Astrocyte (in vitro differentiated cells and primary cell): ENCODE results near the gene RBFA. TPM values are rescaled to one million over a fixed set of nuclear protein-coding genes. Genes with fewer than 3 reads are reported as not detected.
"Not testable (repeated sequence)": the region's sequence is repeated elsewhere in the genome, so short reads cannot be mapped to it uniquely, and the experiment has no call there.

Experiments used
- DNase-seq: peaks from one replicate; pipeline ENCODE4 v3.0.0-alpha.2; 2010; ENCODE audit warnings: low read depth
- FAIRE-seq: peaks from 2 replicates; lab custom pipeline; 2011; peaks lifted over from hg19 to GRCh38; lab: Jason Lieb, UNC
- H2AFZ ChIP-seq: 2 replicates; pipeline ENCODE4 v1.6.0; 2012; ENCODE audit warnings: low read depth, low read length, inconsistent platforms
- H3K27ac ChIP-seq: 2 replicates; pipeline ENCODE4 v1.5.1; 2011; ENCODE audit warnings: low read depth, low read length, inconsistent platforms
- H3K27me3 ChIP-seq: 2 replicates; pipeline ENCODE4 v1.6.0; 2011; ENCODE audit warnings: low read length, inconsistent platforms; ENCODE audit not compliant: insufficient read depth
- H3K36me3 ChIP-seq: 2 replicates; pipeline ENCODE4 v1.5.1; 2011; ENCODE audit warnings: low read length, inconsistent platforms; ENCODE audit not compliant: insufficient read depth
- H3K4me1 ChIP-seq: 2 replicates; pipeline ENCODE4 v1.5.1; 2011; ENCODE audit warnings: low read length, inconsistent platforms; ENCODE audit not compliant: insufficient read depth
- H3K4me2 ChIP-seq: 2 replicates; pipeline ENCODE4 v1.6.0; 2012; ENCODE audit warnings: low read length, inconsistent platforms
- H3K4me3 ChIP-seq: 2 replicates; pipeline ENCODE4 v1.5.1; 2011; ENCODE audit warnings: low read depth, mild to moderate bottlenecking, low read length, inconsistent platforms; ENCODE audit not compliant: insufficient read depth
- H3K79me2 ChIP-seq: 2 replicates; pipeline ENCODE4 v1.6.0; 2012; ENCODE audit warnings: mild to moderate bottlenecking, low read length, inconsistent platforms; ENCODE audit not compliant: insufficient read depth
- H3K9ac ChIP-seq: 2 replicates; pipeline ENCODE4 v1.6.0; 2012; ENCODE audit warnings: mild to moderate bottlenecking, low read length, inconsistent platforms
- H3K9me3 ChIP-seq: 2 replicates; pipeline ENCODE4 v1.5.1; 2012; ENCODE audit warnings: low read depth, mild to moderate bottlenecking, low read length, inconsistent platforms; ENCODE audit not compliant: insufficient read depth
- H4K20me1 ChIP-seq: 2 replicates; pipeline ENCODE4 v1.6.0; 2012; ENCODE audit warnings: low read length, inconsistent platforms; ENCODE audit not compliant: insufficient read depth
- H3K27ac Mint-ChIP-seq: one replicate; pipeline ENCODE4 v1.8.0; 2021; ENCODE audit warnings: mild to moderate bottlenecking, mixed read lengths; ENCODE audit not compliant: unreplicated experiment
- H3K27me3 Mint-ChIP-seq: one replicate; pipeline ENCODE4 v1.8.0; 2021; ENCODE audit warnings: low read depth, mixed read lengths; ENCODE audit not compliant: unreplicated experiment
- H3K36me3 Mint-ChIP-seq: one replicate; pipeline ENCODE4 v1.8.0; 2021; ENCODE audit warnings: low read depth, mixed read lengths; ENCODE audit not compliant: unreplicated experiment
- H3K4me1 Mint-ChIP-seq: one replicate; pipeline ENCODE4 v1.8.0; 2021; ENCODE audit warnings: low read depth, mixed read lengths; ENCODE audit not compliant: unreplicated experiment
- H3K4me3 Mint-ChIP-seq: one replicate; pipeline ENCODE4 v1.8.0; 2021; ENCODE audit warnings: mild to moderate bottlenecking, moderate library complexity, mixed read lengths; ENCODE audit not compliant: unreplicated experiment
- H3K9me3 Mint-ChIP-seq: one replicate; pipeline ENCODE4 v1.8.0; 2021; ENCODE audit warnings: mild to moderate bottlenecking, mixed read lengths; ENCODE audit not compliant: unreplicated experiment
- CTCF ChIP-seq: IDR thresholded peaks from 2 replicates; pipeline ENCODE4 v1.5.1; 2011; ENCODE audit warnings: low read depth, mild to moderate bottlenecking, inconsistent platforms, low read length, moderate library complexity; ENCODE audit not compliant: insufficient read depth
- EZH2 ChIP-seq: IDR thresholded peaks from 2 replicates; pipeline ENCODE4 v1.6.1; 2012; ENCODE audit warnings: mild to moderate bottlenecking, low read length, inconsistent platforms; ENCODE audit not compliant: insufficient read depth
- total RNA-seq: library from RNA; stranded (reverse); gene quantifications from 2 replicates; pipeline ENCODE4 v1.2.1, GENCODE V29; 2021

Gene RBFA
- total RNA-seq, 1 donor from 2014 or later: 24.1 TPM

DNA sequence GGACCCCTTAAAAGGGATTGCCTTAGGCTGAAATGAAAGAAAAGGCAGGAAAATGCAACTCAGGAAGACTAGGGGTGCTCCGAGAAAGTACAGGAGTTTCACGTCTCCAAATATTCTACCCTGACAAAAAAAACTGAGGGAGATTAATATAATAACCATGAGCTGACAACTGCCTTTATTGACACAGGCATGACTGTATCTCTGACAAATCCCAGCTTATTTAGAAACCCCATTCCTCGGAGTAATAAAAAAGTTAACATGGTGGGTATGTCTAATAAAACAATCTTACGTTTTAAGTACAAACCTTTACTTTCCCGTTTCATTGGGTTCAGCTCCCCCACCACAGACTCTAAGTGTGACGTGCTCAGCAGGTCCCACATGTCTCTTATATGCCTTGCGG is 7.9 kb upstream of the RBFA start:
- Mint-ChIP-seq H3K27ac (no peak overlapping the region), H3K36me3 (peaks cover 18% of the 10 kb centered on the region), H3K4me3 (no peak overlapping the region), H3K9me3 (peaks cover 41% of the 10 kb centered on the region), H3K4me1 (no peaks in the 10 kb centered on the region), H3K27me3 (no peaks in the 10 kb centered on the region)
- TF ChIP-seq CTCF: no peak
- TF ChIP-seq EZH2: no peak
- Histone ChIP-seq H3K9me3 (peaks cover 34% of the 10 kb centered on the region), H3K4me3 (no peak overlapping the region), H3K9ac (no peak overlapping the region), H3K36me3 (no peaks in the 10 kb centered on the region), H3K27me3 (no peaks in the 10 kb centered on the region), H4K20me1 (no peaks in the 10 kb centered on the region), H3K4me1 (no peaks in the 10 kb centered on the region), H3K27ac (no peak overlapping the region), H3K79me2 (no peaks in the 10 kb centered on the region), H3K4me2 (no peak overlapping the region), H2AFZ (no peak overlapping the region)
- FAIRE-seq (no peak), DNase-seq (no peak)

DNA sequence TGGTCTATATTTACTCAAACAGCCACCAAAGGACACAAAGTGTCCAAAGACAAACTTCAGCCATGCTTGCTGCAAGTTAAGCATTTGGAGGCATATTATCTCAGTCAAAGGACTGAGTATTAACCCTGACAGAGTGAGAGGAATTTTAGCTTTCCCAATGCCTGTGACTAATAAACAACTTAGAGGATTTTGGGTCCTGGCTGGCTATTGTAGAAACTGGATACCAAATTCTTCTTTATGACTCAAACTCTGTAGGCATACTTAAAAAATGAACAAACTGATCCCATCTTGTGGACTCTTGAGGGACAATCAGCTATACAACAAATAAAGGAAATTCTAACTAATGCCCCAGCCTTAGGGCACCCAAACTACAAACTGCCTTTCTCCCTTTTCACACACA is 6.5 kb upstream of the RBFA start:
- H3K36me3 ChIP-seq, H2AFZ ChIP-seq, H3K4me1 ChIP-seq, H3K27me3 Mint-ChIP-seq, H3K27ac ChIP-seq, H4K20me1 ChIP-seq, H3K4me3 ChIP-seq, H3K79me2 ChIP-seq, H3K4me3 Mint-ChIP-seq, H3K4me2 ChIP-seq, H3K4me1 Mint-ChIP-seq, H3K9ac ChIP-seq, H3K27ac Mint-ChIP-seq, H3K27me3 ChIP-seq: not testable (repeated sequence)
- Mint-ChIP-seq H3K36me3 (peaks cover 17% of the 10 kb centered on the region), H3K9me3 (peaks cover 28% of the 10 kb centered on the region)
- H3K9me3 ChIP-seq: peaks cover 22% of the 10 kb centered on the region
- peak; percentile 73 for FAIRE-seq
- peak; percentile 65 for DNase-seq

DNA sequence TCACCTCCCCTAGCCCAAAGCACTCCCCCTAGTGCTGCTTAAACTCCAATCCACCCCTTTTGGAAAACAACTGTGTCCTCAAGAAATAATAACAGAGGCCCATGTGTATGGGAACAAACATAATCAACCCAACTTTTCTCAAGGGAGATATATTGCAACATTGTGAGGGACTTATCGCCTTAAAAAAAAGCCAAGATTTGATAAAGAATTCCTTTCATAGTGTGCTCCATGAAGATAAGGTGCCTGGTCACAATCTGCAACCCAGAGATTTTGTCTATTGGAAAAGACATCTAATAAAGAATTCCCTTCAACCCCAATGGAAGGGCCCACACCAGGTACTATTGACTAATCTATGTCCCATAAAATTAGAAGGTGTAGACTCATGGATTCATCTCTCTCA is 4.5 kb upstream of the RBFA start:
- no peak overlapping the region for H3K9ac ChIP-seq
- H3K4me3 Mint-ChIP-seq: no peak overlapping the region

More for the DNA sequence above, 4.5 kb upstream of the RBFA start:
- TF ChIP-seq CTCF (no peak), EZH2 (no peak)
- H3K4me3 ChIP-seq: no peak overlapping the region
- peaks cover 2% of the 10 kb centered on the region for H3K79me2 ChIP-seq
- H3K36me3 ChIP-seq: no peaks in the 10 kb centered on the region
- H2AFZ ChIP-seq: no peak overlapping the region
- H3K4me1 Mint-ChIP-seq: peaks cover 3% of the 10 kb centered on the region
- H3K36me3 Mint-ChIP-seq: peaks cover 11% of the 10 kb centered on the region
- no peak overlapping the region for H3K27ac ChIP-seq
- H3K4me1 ChIP-seq: peaks cover 8% of the 10 kb centered on the region
- H4K20me1 ChIP-seq: no peaks in the 10 kb centered on the region
- FAIRE-seq: no peak
- no peak overlapping the region for H3K4me2 ChIP-seq
- H3K27me3 ChIP-seq: no peaks in the 10 kb centered on the region
- H3K27ac Mint-ChIP-seq: no peak overlapping the region
- H3K27me3 Mint-ChIP-seq: no peaks in the 10 kb centered on the region
- peaks cover 11% of the 10 kb centered on the region for H3K9me3 Mint-ChIP-seq
- peaks cover 8% of the 10 kb centered on the region for H3K9me3 ChIP-seq
- no peak for DNase-seq
